NCI-H345 treated with DMSO at 0.1 percent for 48 hours (cell line): Measurements from ENCODE around the gene NAXE.
A peak's percentile ranks its signal among the peaks of the same experiment; 100 is the strongest.
"Not testable (repeated sequence)": the region's sequence is repeated elsewhere in the genome, so short reads cannot be mapped to it uniquely, and the experiment has no call there.

Experiments
- DNase-seq: peaks from one replicate; lab custom pipeline; 2025; ENCODE audit not compliant: unreplicated experiment; lab: John Stamatoyannopoulos, UW

NAXE gene

DNA sequence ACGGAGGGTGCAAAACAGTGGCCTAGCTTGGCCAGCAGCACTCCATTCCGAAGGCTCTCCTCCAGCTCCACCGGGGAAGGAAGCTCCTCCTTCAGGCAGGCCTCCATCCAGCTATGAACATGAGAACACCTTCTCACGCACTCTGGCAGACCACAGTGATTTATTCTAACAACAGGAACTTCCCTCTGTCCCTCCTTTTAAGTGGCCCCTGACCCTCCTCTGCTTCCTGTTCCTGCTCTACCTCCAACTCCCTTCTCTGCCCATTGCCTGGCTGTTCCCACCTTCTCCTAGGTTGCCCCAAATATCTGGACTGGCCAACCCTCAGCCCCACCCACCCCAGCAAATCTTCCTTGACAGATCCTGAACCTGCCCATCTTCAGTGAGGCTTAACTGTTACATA, 25.1 kb upstream of the NAXE start:
- no peak for DNase-seq

GRCh38 chr1:156571261-156571852, 20.2 kb upstream of the NAXE start:
- no peak for DNase-seq

DNA sequence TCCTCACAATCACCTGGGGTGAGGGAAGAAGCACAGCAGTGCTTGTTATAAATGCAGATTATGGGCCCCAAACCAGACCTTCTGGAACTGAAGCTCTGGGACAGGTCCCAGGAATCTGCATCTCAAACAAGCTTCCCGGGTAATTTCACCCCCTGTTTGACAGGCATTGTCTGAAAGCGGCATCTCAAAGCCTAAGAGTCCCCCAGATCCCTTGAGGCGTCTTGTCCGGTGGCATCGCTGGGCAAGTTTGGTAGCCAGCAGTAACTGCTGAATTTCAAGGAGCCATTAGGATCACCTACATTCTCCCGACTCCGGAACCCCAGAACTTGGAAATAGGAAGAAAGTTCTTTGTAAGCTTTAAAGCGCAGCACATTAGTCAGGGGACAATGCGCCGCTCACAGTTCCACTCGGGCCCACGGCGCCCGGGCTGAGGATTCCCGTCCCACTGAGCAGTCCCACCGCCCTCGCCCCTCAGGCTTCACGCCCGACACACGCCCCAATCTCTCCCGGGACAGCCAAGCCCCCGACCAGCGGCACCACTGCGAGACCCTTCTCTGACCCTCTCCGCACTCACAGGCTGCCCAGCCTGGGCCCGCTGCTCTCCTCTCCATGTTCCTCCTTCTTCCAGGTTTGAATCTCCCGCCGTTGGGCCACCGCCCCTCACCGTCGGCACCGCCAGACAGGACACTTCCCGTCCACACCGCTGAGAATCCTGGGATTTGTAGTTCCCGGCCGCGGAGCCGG, 19.5 kb upstream of the NAXE start, which contains the start of gene IQGAP3:
IQGAP3 (minus strand) TSS at position 647 of the 744 bp plus-strand sequence; CDS start at position 611, 36 bp downstream.
- peak; percentile 67 for DNase-seq

DNA sequence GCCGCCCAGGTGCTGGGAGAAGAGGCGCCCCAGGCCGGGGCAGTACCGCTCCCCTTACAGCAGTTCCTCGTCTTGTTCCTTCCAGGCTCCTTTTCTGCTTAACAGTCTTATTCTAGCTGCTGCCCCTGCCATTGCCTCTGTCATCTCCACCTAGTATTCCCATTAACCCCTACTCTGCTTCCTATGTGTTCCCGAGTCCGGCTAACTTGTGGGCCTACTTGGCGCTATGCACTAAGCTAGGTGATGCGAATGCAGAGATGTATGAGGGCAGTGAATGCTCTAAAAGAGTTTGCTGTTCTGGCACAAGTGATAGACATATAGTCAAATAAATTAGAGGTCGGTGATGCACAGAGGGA, 18.9 kb upstream of the NAXE start:
- no peak for DNase-seq

DNA sequence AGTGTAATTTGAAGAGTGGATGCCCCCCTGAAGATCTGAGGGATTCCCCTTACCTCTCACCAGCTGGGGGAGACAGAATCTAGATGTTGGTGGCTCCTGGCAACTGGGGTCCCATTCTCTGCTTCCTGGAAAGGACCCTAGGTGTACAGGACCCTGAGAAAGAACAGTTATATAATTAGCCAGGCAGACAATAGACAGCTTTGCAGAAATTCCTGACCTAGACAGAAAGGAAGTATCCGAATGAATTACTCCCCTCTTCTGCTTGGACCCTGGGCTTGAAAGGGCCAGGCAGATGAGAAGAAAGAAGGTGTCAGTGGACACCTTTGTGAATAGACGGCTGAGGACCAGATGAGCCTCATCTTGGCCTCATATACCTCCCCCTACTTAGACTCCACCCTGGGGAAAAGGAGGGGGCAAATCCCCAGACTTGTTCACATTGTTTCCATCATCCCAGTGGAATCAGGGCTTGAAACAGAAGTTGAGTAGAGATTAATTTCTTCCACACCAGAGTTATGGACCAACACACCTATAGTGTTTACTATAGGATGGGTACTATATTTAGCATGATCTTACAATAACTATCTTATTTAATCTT, 17.4 kb upstream of the NAXE start:
- no peak for DNase-seq

DNA sequence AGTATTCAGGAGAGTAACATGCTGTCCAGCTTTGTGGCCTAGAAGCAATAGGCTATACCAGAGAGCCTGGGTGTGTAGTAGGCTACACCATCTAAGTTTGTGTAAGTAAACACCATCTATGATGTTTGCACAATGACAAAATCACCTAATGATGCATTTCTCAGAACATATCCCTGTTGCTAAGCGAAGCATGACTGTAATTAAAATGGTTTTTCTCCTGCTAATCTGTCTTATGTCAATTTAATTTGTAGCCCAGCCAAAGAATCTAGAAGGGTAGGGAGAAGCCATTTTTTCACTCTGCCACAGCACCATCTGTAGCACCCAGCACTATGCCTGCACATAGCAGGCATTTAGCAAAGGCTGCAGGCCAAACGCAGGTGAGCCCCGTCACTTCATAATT, 14.0 kb upstream of the NAXE start:
- no peak for DNase-seq

GRCh38 chr1:156578055-156578454, 13.5 kb upstream of the NAXE start:
- DNase-seq: no peak

DNA sequence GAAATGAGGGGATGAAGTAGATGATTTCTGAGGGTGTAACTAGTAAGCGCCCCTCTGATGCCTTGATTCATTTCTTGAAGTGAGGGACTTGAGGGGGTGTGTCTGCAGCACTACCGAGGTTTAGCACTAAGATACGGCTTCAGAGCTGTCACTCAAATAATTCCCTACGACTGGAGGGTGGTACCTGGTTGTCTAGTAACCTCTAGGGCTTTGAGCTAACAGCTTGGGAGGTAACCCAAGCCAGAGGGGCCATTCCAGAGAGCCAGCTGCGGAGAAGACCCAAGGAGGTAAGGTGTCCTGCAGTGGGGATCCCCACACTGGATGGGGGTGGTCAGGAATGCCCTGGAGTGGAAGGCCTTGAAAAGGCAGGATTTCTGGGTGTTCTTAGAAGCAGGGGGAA, 12.1 kb upstream of the NAXE start, which contains the start of gene TTC24:
TTC24 (plus strand) TSS at position 252 of the 400 bp plus-strand sequence. CDS start 1,642 bp downstream, outside the sequence.
- DNase-seq: no peak

DNA sequence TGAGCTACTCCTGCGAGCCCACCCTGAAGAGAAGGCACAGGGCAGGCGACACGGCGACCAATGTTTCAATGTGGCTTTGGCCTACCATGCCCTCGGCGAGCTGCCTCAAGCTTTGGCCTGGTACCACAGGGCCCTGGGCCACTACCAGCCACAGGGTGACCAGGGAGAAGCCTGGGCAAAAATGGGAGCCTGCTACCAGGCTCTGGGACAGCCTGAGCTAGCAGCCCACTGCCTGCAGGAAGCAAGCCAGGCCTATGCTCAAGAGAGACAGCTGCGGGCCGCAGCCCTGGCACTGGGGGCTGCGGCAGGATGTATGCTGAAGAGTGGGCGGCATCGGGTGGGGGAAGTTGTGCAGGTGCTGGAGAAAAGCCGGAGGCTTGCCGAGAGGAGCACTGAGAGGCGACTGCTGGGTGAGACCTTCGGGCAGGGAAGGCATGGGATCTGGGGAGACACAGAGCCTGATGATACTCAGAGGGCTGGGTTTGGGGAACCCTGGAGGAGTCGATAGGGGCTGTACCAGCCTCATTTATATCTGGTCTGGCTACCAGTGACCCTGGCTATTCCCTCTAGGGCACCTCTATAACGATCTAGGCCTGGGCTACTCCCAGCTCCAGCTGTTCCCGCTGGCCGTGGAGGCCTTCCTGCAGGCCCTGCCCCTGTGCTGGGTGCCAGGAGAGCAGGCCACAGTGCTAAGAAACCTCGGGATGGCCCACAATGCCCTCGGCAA, 9.8 kb upstream of the NAXE start:
- DNase-seq: no peak

- no peak for DNase-seq
These were observed 9.1 kb upstream of the NAXE start for GRCh38 chr1:156582388-156583017.

DNA sequence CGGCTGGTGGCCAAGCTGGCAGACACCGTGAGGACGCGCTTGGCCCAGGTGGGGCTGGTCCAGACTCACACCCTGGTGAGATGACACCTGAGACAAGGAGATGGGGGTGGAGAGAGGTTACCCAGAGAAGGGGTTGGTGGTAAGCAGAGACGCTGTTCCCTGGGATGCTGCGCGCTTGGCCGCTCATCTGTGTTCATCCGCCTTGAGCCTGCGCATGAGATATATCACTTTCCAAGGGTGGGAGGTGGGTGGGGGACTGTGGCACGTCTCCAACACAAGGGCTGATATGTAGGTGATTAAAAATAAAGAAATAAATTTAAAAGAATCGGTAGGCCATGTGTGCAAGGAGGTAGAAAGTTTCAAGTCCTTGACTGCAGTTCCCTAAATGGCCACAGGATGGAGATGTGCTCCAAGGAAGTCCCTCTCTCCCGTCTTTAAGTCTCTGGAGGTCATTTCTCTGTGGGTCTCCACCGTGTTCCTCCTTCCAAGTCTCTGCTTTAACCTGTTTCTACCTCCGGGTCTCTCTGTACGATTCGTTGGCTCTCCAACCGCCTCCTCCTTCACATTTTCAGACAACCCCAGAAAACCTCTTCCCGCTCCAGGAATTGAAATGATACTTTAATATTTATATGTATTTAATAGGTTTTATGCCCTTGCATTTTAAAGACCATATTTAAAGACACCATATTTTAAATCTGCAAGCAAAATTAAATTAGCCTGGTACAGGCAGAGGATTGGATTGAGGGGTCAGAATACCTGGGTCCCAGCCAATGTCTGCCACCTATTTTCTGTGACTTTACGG, 7.6 kb upstream of the NAXE start:
- peak; percentile 62 for DNase-seq

DNA sequence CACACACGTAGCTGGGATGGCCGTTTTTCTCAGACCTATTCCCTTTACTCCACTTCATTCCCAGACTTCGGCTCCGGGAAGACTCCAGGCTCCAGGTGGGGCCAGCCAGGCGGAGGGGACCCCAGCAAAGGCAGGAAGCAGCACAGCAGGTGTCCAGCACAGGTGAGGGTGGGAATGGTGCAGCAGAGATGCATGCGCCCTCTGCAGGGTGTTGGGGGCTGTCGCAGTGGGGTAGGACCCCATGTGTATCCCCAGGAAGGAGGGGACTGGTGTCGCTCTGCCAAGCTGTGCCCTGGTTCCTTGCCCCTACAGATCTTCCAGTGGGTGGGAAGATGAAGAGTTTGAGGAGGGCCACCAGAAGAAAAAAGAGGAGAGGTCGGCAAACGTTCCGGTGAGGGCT, 6.8 kb upstream of the NAXE start:
- DNase-seq: no peak

- peak; percentile 12 for DNase-seq
These were observed 5.3 kb upstream of the NAXE start for GRCh38 chr1:156586323-156586722.

- no peak for DNase-seq
These were observed 4.6 kb upstream of the NAXE start for GRCh38 chr1:156586892-156587477.

DNA sequence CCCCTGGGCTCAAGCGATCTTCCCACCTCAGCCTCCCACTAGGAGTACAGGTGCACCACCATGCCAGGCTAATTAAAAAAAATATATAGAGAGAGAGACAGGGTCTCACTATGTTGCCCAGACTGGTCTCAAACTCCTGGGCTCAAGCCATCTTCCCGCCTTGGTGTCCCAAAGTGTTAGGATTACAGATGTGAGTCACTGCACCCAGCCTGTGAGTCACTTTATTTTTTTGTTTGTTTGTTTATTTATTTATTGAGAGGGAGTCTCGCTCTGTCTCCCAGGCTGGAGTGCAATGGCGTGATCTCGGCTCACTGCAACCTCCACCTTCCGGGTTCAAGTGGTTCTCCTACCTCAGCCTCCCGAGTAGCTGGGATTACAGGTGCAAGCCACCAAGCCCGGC, 3.6 kb upstream of the NAXE start:
- DNase-seq: not testable (repeated sequence)

DNA sequence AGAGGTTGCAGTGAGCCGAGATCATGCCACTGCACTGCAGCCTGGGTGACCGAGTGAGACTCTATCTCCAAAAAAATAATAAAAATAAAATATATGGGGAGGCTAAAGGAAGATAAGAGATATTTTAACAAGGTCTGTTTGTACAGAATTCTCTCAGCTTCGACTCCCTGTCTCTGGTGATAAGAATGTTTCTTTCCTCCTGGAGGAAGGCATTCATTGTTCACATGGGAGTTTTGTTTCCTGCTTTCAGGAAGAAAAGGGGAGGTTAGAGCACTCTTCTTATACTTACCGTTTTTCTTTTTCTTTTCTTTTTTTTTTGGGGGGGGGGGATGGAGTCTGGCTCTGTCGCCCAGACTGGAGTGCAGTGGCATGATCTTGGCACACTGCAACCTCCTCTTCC, 2.0 kb upstream of the NAXE start:
- no peak for DNase-seq

GRCh38 chr1:156590326-156591180, 1.0 kb upstream of the NAXE start:
- DNase-seq: no peak

- no peak for DNase-seq
These were observed 470 bp upstream of the NAXE start for GRCh38 chr1:156591181-156591431.

DNA sequence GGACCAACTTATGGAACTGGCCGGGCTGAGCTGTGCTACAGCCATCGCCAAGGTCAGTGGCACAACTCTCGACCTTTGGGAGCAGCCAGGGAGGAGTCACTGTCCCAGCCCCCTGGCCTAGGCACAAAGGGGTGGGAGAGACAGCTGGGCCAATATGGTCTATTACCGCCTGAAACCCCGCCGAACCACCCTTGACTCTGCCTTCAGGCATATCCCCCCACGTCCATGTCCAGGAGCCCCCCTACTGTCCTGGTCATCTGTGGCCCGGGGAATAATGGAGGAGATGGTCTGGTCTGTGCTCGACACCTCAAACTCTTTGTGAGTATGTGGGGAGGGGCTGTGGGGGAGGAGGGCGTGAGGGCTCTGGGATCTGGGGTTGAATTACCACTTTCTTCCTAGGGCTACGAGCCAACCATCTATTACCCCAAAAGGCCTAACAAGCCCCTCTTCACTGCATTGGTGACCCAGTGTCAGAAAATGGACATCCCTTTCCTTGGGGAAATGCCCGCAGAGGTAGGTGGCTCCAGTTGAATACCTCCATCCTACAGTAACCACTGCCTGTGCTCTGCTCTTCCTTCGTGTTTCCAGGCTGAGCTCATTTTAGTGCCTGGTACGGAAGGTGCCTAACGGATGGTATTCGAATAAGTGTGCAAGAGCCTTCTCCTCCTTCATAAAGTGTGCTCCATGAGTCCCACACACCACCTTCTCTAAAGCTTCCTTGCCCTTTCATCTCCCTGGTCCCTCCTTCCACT, 758 bp downstream of the NAXE start:
- no peak for DNase-seq
